Measurements from ENCODE around the gene CCL13. TPM values are rescaled to one million over a fixed set of nuclear protein-coding genes. Genes with fewer than 3 reads are reported as not detected.

CCL13 gene
- polyA plus RNA-seq, 1 experiment, result 0.16 TPM

GRCh38 chr17:34360601-34361270, 4.5 kb downstream of the CCL13 start:
- H3K27ac ChIP-seq (ENCODE audit: low read depth, low read length), result no peak overlapping the region
- H3K27me3 ChIP-seq (ENCODE audit: control insufficient read depth, insufficient read depth, low read length), result peaks cover 9% of the 10 kb centered on the region
- ChIA-PET POLR2A (interaction anchor here (1.0 to 2.8 kb wide), 4 partner anchors 8 to 160 kb away, joined by 3 to 10 read pairs (median 4); partner anchors contain the start of gene CCL2), CTCF (interaction anchor here (0.5 to 14.0 kb wide), 88 partner anchors 8 to 770 kb away, joined by 3 to 849 read pairs (median 6); partner anchors contain the start of genes CCL11, CCL2, CCL7 and CCL8)
- no peaks in the 10 kb centered on the region for H3K9me3 ChIP-seq (ENCODE audit: control insufficient read depth, insufficient read depth, low read length)
- no peak for TF ChIP-seq CTCF (IDR thresholded peaks at IDR 0.05; ENCODE audit: low read depth, low read length)
- no peak for DNase-seq (ENCODE audit: low read depth, low spot score)
- H3K4me3 ChIP-seq (ENCODE audit: low read depth, low read length), result no peak overlapping the region

- peaks cover 9% of the 10 kb centered on the region for H3K27me3 ChIP-seq (ENCODE audit: control insufficient read depth, insufficient read depth, low read length)
- ChIA-PET CTCF (interaction anchor here (0.5 to 14.0 kb wide), 94 partner anchors 9 to 1071 kb away, joined by 3 to 849 read pairs (median 6); partner anchors contain the start of genes CCL11, CCL2, CCL7 and CCL8), POLR2A (interaction anchor here (0.6 to 2.8 kb wide), 5 partner anchors 9 to 181 kb away, joined by 3 to 10 read pairs (median 3); partner anchors contain the start of gene CCL2)
- peak; percentile 72 for DNase-seq (ENCODE audit: low read depth, low spot score)
- no peak overlapping the region for H3K4me3 ChIP-seq (ENCODE audit: low read depth, low read length)
- no peak overlapping the region for H3K27ac ChIP-seq (ENCODE audit: low read depth, low read length)
- TF ChIP-seq CTCF (IDR thresholded peaks at IDR 0.05; ENCODE audit: low read depth, low read length), result peak; percentile 100
- no peaks in the 10 kb centered on the region for H3K9me3 ChIP-seq (ENCODE audit: control insufficient read depth, insufficient read depth, low read length)
Observed at GRCh38 chr17:34361478-34362061, 5.3 kb downstream of the CCL13 start.

- DNase-seq (ENCODE audit: low read depth, low spot score), result no peak
- no peak for TF ChIP-seq CTCF (IDR thresholded peaks at IDR 0.05; ENCODE audit: low read depth, low read length)
- H3K27ac ChIP-seq (ENCODE audit: low read depth, low read length), result no peak within 1 kb of the TSS
- ChIA-PET POLR2A (no interaction called here), CTCF (interaction anchor here (1.0 to 14.0 kb wide), 11 partner anchors 9 to 585 kb away, joined by 4 to 849 read pairs (median 41); partner anchors contain the start of gene CCL7)
- H3K4me3 ChIP-seq (ENCODE audit: low read depth, low read length), result no peak within 1 kb of the TSS
- no peaks in the 10 kb centered on the region for H3K9me3 ChIP-seq (ENCODE audit: control insufficient read depth, insufficient read depth, low read length)
- H3K27me3 ChIP-seq (ENCODE audit: control insufficient read depth, insufficient read depth, low read length), result peaks cover 14% of the 10 kb centered on the region
Observed at GRCh38 chr17:34363183-34363661, 6.9 kb downstream of the CCL13 start, which contains the start of gene CCL1. Gene CCL1, minus strand, starts transcription at chr17:34363233. Its CDS starts 72 bp downstream, at chr17:34363161.

- Histone ChIP-seq H3K9me3 (ENCODE audit: control insufficient read depth, insufficient read depth, low read length) (no peaks in the 10 kb centered on the region), H3K27ac (ENCODE audit: low read depth, low read length) (peak overlapping the region; percentile 11), H3K27me3 (ENCODE audit: control insufficient read depth, insufficient read depth, low read length) (peaks cover 15% of the 10 kb centered on the region), H3K4me3 (ENCODE audit: low read depth, low read length) (no peak overlapping the region)
- ChIA-PET POLR2A (no interaction called here), CTCF (interaction anchor here (14.0 kb wide), 1 partner anchor 162 kb away, joined by 849 read pairs; no protein-coding TSS in a partner anchor)
- TF ChIP-seq CTCF (IDR thresholded peaks at IDR 0.05; ENCODE audit: low read depth, low read length), result no peak
- no peak for DNase-seq (ENCODE audit: low read depth, low spot score)
Observed at GRCh38 chr17:34364751-34365150, 8.5 kb downstream of the CCL13 start.
